HG03196 (cell line): Measurements from ENCODE around the gene ZBTB7C.

Experiments used
- ATAC-seq: cut with Tn5 transposase; IDR thresholded peaks from one replicate; pipeline ENCODE4 v1.9.1; 2021; ENCODE audit not compliant: unreplicated experiment

ZBTB7C gene

GRCh38 chr18:48046843-48047242, 362.3 kb downstream of the ZBTB7C start:
- ATAC-seq = no peak

DNA sequence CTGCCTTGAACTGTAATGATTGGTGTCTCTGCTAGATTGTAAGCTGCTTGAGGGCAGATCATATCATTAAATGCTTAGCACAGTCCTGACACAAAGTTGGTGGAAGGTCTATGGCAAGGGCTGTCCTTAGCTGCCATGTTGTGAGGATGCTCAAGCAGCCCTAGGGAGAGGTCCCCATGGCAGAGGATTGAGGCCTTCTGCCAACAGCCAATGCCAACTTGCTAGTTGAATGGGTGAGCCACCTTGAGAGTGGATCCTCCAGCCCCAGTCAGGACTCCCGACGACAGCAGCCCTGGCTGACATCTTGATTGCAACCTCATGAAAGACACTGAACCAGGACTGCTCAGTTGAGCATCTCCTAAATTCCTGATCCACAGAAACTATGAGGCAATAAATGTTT, 363.4 kb downstream of the ZBTB7C start:
- no peak for ATAC-seq

DNA sequence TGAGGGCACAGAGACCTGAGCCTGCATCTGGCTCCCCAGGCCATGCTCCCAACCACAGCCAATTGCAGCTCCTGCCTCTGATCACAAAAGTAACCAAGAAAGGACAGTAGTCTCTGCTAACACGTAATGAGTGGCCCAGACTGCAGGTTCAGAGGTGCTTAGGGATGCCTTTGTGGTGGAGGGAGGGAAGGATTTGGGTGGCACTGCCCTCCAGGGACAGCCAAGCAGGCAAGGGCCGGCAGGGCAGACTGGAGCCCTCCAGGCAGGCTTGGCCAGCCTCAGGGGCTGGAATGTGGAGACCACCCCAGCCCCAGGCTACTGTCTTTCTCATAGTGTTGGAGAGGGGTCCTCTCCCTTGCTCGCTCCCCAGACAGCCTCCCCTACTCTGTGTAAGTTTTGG, 364.2 kb downstream of the ZBTB7C start:
- ATAC-seq = no peak

DNA sequence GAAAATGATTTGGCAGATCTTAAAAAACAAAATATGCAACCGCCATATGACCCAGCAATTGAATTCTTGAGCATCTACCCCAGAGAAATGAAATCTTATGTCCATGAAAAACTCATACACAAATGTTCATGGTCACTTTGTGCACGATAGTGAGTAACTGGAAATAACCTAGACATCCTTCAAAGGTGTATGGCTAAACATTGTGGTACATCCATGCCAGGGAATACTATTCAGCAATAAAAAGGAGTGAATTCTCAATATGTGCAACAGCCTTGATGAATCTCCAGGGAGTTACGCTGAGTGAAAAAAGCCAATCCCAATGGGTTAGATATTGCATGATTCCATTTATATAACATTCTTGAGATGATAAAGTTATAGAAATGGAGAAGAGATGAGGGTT, 366.0 kb downstream of the ZBTB7C start:
- no peak for ATAC-seq

DNA sequence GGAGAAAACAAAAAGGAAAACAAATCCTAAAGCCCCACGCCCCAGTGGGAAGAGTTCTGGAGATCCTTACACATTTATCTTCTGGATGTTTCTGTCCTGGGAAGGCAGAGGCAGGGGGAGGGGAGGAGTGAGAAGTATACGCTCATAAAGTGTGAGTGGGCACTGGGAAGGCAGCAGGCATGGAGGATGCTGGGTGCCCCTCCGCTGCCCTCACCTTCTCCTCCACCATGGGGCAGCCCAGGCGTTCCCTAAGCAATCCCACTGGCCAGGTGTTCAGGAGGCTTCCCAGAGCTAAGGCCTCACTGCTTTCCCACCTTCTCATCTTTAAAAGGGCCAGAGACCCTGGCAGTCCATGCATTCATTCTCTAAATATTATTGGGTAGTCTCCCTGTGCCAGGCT, 366.8 kb downstream of the ZBTB7C start:
- no peak for ATAC-seq

GRCh38 chr18:48040457-48041110, 368.6 kb downstream of the ZBTB7C start:
- ATAC-seq = no peak

DNA sequence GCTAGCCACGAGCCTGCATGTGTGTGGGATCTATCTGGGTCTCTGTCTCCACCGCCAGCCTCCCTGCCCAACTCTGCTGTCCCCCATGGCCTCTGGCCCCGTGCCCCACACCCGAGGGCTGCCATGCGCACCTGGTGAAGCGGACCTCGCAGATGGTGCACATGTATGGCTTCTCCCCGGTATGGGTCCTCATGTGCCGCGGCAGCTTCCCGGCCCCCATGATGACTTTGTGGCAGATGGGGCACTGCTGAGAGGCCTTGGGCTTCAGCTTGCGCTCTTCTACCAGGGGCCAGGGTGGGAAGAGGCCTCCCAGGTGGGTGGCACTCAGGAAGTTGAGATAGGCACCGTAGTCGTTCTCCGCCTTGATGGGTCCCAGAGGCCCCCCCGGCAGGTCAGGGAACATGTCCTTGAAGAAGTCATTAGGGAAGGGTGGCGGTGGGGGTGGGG, 369.4 kb downstream of the ZBTB7C start:
- ATAC-seq = no peak

DNA sequence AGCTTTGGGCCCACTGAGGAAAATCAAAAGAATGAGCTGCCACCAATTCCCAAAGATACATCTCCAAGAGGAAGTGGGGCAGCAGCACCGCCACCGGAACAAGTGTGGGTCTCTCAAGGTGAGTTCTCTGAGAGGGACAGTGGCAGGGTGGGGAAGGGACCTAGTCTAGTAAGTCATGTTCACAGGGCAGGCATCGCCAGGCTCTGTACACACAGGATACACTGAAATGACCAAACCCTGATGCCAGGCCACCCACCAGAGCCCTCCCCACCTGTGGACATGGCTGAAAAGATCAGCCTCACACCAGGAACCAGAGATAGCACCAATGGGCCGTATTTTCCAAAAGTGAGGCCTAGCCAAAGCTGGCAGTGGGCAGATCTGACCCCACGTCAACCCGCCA, 370.5 kb downstream of the ZBTB7C start:
- ATAC-seq = no peak

DNA sequence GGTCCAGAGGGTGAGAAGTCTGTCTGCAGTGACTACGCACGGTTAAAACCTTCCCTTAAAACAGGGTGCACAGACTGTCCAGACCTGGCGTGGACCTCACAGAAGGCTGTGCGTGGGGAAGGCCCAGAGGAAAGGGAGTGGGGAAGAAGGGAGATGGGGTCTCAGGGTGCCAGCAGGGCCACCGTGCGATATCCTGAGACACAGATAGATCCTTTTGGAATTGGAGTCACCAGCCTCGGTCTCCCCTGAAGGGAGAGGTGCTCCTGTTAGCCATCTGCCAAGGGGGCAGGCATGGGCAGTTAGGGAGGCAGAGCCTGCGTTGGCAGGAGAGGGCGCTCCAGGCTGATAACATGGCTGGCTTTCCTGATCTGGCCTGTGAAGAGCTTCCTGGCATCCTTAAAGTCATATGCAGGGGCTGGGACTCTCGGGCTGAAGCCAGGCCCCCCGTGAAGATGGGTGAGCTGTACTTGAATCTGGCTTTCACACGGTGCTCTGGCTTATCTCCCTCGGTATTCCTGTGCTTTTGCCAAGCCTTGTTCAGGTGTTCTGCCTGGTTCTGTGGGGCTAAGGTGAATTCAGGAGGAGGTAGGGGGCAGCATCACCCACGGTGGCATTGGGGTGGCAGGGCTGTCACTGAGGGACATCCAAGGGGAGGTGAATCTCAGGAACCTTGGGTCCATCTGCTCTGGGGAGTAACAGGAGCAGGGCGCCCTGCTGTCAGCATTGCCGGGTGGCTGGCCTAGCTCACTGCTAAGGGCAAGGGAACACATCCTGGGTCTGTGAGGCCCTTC, 371.5 kb downstream of the ZBTB7C start:
- ATAC-seq = no peak

- no peak for ATAC-seq
These were observed 372.4 kb downstream of the ZBTB7C start for GRCh38 chr18:48036641-48037421.

GRCh38 chr18:48036226-48036625, 373.0 kb downstream of the ZBTB7C start:
- ATAC-seq = no peak

- no peak for ATAC-seq
These were observed 373.7 kb downstream of the ZBTB7C start for GRCh38 chr18:48035556-48035860.

GRCh38 chr18:48034651-48035555, 374.3 kb downstream of the ZBTB7C start:
- no peak for ATAC-seq

GRCh38 chr18:48033790-48034650, 375.2 kb downstream of the ZBTB7C start:
- no peak for ATAC-seq

- ATAC-seq = no peak
These were observed 376.1 kb downstream of the ZBTB7C start for GRCh38 chr18:48032876-48033789.

DNA sequence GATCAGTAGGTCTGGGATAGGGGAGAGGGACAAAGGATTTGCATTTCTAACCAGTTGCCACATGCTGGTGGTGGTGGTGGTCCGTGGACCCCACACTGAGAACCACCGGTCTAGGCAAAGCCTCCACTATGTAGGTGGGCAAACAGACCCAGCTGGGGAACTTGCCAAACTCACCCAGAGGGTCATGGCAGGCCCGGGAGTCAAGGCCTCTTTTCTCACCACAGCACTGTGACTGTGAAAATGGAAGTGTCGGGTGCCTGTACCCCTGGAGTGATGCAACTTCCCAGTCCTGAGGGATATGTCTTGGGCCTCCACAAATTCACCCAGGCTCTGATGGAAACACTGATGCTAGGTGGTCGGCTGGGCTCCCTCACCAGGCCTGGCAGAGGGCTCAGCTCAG, 377.5 kb downstream of the ZBTB7C start:
- no peak for ATAC-seq

DNA sequence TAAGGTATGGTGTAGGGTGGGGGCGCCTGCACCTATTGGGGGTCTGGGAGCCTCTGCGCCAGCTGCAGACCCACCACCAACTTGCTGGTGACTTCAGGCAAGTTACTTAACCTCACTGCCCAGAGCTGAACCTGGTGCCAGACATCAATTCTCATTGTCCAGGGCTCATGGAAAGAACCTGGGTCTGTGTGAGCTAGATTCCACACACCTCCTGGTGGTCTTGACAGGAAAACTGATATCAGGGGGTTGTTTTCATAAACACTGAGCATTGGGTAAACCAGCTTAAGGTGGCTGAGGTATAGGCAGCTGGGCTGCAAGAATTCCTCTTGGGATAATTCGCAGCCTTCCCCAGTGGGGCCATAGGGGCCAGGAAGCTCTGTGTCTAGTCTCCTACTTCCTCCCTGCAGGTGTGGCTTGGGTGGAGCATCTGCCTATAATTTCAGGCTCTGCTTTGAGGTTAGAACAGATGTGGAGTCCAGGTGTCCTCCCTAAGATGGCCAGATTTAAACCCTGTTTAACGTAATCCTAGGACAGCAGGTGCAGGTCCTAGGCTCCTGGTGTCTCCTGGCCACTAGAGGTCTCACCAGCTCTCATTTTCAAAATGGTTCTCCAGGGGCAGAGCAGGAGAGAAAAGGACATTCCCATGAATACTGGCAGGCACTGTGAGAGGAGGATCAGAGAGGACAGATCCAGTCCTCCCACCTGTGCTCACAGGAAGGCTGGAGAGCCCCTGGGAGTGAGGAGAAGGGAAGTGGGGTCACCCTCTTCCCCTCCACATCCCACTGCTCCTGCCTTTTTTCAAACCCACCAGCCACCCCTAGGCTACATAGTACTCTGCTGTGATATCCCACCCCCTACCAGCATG, 378.3 kb downstream of the ZBTB7C start:
- no peak for ATAC-seq
